DND-41 (cell line): ENCODE data around the gene RSPH6A.

Experiments
- EZH2 ChIP-seq: IDR thresholded peaks from 3 replicates; pipeline ENCODE4 v1.6.1; 2012; ENCODE audit warnings: borderline replicate concordance, low read depth, mild to moderate bottlenecking, moderate library complexity, low read length, inconsistent platforms; ENCODE audit not compliant: severe bottlenecking
- TF ChIP-seq, protein P1 (sequence below): IDR thresholded peaks from 2 replicates; pipeline ENCODE4 v1.5.1; 2012; ENCODE audit warnings: borderline replicate concordance, low read length, moderate library complexity, mild to moderate bottlenecking; ENCODE audit not compliant: poor library complexity, severe bottlenecking; ENCODE audit errors: extremely low read depth

GRCh38 chr19:45766296-45766868, 48.7 kb downstream of the RSPH6A start:
- TF ChIP-seq, protein P1, sequence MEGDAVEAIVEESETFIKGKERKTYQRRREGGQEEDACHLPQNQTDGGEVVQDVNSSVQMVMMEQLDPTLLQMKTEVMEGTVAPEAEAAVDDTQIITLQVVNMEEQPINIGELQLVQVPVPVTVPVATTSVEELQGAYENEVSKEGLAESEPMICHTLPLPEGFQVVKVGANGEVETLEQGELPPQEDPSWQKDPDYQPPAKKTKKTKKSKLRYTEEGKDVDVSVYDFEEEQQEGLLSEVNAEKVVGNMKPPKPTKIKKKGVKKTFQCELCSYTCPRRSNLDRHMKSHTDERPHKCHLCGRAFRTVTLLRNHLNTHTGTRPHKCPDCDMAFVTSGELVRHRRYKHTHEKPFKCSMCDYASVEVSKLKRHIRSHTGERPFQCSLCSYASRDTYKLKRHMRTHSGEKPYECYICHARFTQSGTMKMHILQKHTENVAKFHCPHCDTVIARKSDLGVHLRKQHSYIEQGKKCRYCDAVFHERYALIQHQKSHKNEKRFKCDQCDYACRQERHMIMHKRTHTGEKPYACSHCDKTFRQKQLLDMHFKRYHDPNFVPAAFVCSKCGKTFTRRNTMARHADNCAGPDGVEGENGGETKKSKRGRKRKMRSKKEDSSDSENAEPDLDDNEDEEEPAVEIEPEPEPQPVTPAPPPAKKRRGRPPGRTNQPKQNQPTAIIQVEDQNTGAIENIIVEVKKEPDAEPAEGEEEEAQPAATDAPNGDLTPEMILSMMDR = no peak
- no peak for TF ChIP-seq EZH2
